Measurements from ENCODE around the gene GRM4. TPM values are rescaled to one million over a fixed set of nuclear protein-coding genes. Genes with fewer than 3 reads are reported as not detected.

GRM4 gene
- total RNA-seq, 1 experiment from 2014 or later: not detected

GRCh38 chr6:33989016-33989854 lies 156.7 kb downstream of the GRM4 start:
- Mint-ChIP-seq H3K27me3 (ENCODE audit: unreplicated experiment) (peaks cover 100% of the 10 kb centered on the region), H3K4me1 (ENCODE audit: low read depth, unreplicated experiment) (no peaks in the 10 kb centered on the region), H3K36me3 (ENCODE audit: insufficient read depth, unreplicated experiment) (no peaks in the 10 kb centered on the region), H3K4me3 (ENCODE audit: low read depth, unreplicated experiment) (no peak overlapping the region), H3K9me3 (ENCODE audit: low read depth, unreplicated experiment) (no peaks in the 10 kb centered on the region), H3K27ac (ENCODE audit: unreplicated experiment) (no peak overlapping the region)
- no peak for DNase-seq
- intact Hi-C loops (cut with micrococcal nuclease; ENCODE audit: unreplicated experiment): no loop called here
- BruUV-seq (replicated peaks): no TSS peak
- CTCF ChIA-PET: interaction anchor here (0.6 to 1.2 kb wide), 2 partner anchors 10 to 24 kb away, joined by 3 read pairs; no protein-coding TSS in a partner anchor
- no peak for TF ChIP-seq CTCF (IDR thresholded peaks at IDR 0.05; ENCODE audit: unreplicated experiment)

GRCh38 chr6:33988121-33989015 lies 157.5 kb downstream of the GRM4 start:
- Mint-ChIP-seq H3K27ac (ENCODE audit: unreplicated experiment) (no peak overlapping the region), H3K9me3 (ENCODE audit: low read depth, unreplicated experiment) (no peaks in the 10 kb centered on the region), H3K4me3 (ENCODE audit: low read depth, unreplicated experiment) (no peak overlapping the region), H3K4me1 (ENCODE audit: low read depth, unreplicated experiment) (no peaks in the 10 kb centered on the region), H3K27me3 (ENCODE audit: unreplicated experiment) (peaks cover 100% of the 10 kb centered on the region), H3K36me3 (ENCODE audit: insufficient read depth, unreplicated experiment) (no peaks in the 10 kb centered on the region)
- TF ChIP-seq CTCF (IDR thresholded peaks at IDR 0.05; ENCODE audit: unreplicated experiment): no peak
- BruUV-seq (replicated peaks): no TSS peak
- intact Hi-C loops (cut with micrococcal nuclease; ENCODE audit: unreplicated experiment): no loop called here
- CTCF ChIA-PET: interaction anchor here (0.6 kb wide), 2 partner anchors 25 to 123 kb away, joined by 3 to 5 read pairs; no protein-coding TSS in a partner anchor
- no peak for DNase-seq

GRCh38 chr6:33987531-33988021 lies 158.3 kb downstream of the GRM4 start:
- H3K36me3 Mint-ChIP-seq (ENCODE audit: insufficient read depth, unreplicated experiment): no peaks in the 10 kb centered on the region
- H3K9me3 Mint-ChIP-seq (ENCODE audit: low read depth, unreplicated experiment): no peaks in the 10 kb centered on the region
- no peak overlapping the region for H3K4me3 Mint-ChIP-seq (ENCODE audit: low read depth, unreplicated experiment)
- intact Hi-C loops (cut with micrococcal nuclease; ENCODE audit: unreplicated experiment): no loop called here
- H3K27me3 Mint-ChIP-seq (ENCODE audit: unreplicated experiment): peaks cover 94% of the 10 kb centered on the region
- DNase-seq: peak; percentile 55
- no TSS peak for BruUV-seq (replicated peaks)
- H3K4me1 Mint-ChIP-seq (ENCODE audit: low read depth, unreplicated experiment): no peaks in the 10 kb centered on the region
- CTCF ChIA-PET: interaction anchor here (0.6 kb wide), 1 partner anchor 432 kb away, joined by 4 read pairs; no protein-coding TSS in a partner anchor
- H3K27ac Mint-ChIP-seq (ENCODE audit: unreplicated experiment): no peak overlapping the region
- no peak for TF ChIP-seq CTCF (IDR thresholded peaks at IDR 0.05; ENCODE audit: unreplicated experiment)

- Mint-ChIP-seq H3K4me1 (ENCODE audit: low read depth, unreplicated experiment) (no peaks in the 10 kb centered on the region), H3K4me3 (ENCODE audit: low read depth, unreplicated experiment) (no peak overlapping the region), H3K27me3 (ENCODE audit: unreplicated experiment) (peaks cover 78% of the 10 kb centered on the region), H3K27ac (ENCODE audit: unreplicated experiment) (no peak overlapping the region), H3K9me3 (ENCODE audit: low read depth, unreplicated experiment) (no peaks in the 10 kb centered on the region), H3K36me3 (ENCODE audit: insufficient read depth, unreplicated experiment) (no peaks in the 10 kb centered on the region)
- CTCF ChIA-PET: interaction anchor here (0.6 kb wide), 1 partner anchor 449 kb away, joined by 4 read pairs; no protein-coding TSS in a partner anchor
- intact Hi-C loops (cut with micrococcal nuclease; ENCODE audit: unreplicated experiment): no loop called here
- no peak for TF ChIP-seq CTCF (IDR thresholded peaks at IDR 0.05; ENCODE audit: unreplicated experiment)
- no peak for DNase-seq
- BruUV-seq (replicated peaks): no TSS peak
Observed at GRCh38 chr6:33985947-33986346, 159.9 kb downstream of the GRM4 start.
